Activated T-helper 1 cell treated with anti-CD3 and anti-CD28 coated beads, Interleukin-12 subunit alpha, Interleukin-12 subunit beta, Interleukin-2, Interleukin-4 antibody, amounts not matched to agents 30 ng/mL and 10 ng/mL and 1 ng/mL, durations not matched to agents 14 hours and 24 hours and 36 hours (primary cell): ENCODE measurements around the gene PCDHAC1. TPM values are rescaled to one million over a fixed set of nuclear protein-coding genes. Genes with fewer than 3 reads are reported as not detected.

Experiments
- DNase-seq: peaks from one replicate; pipeline ENCODE4 v3.0.0; 2021; ENCODE audit warnings: low spot score
- H3K27ac Mint-ChIP-seq: one replicate; pipeline ENCODE4 v1.8.0; 2021; ENCODE audit warnings: mild to moderate bottlenecking, mixed read lengths
- H3K27me3 Mint-ChIP-seq: one replicate; pipeline ENCODE4 v1.8.0; 2022; ENCODE audit warnings: mild to moderate bottlenecking, moderate library complexity, mixed read lengths; ENCODE audit not compliant: insufficient read depth
- H3K36me3 Mint-ChIP-seq: one replicate; pipeline ENCODE4 v1.8.0; 2021; ENCODE audit warnings: low read depth, mixed read lengths
- H3K4me1 Mint-ChIP-seq: one replicate; pipeline ENCODE4 v1.8.0; 2021; ENCODE audit warnings: low read depth, mixed read lengths
- H3K4me3 Mint-ChIP-seq: one replicate; pipeline ENCODE4 v1.8.0; 2021; ENCODE audit warnings: mild to moderate bottlenecking, moderate library complexity, mixed read lengths
- H3K9me3 Mint-ChIP-seq: one replicate; pipeline ENCODE4 v1.8.0; 2021; ENCODE audit warnings: mixed read lengths
- intact Hi-C: fragments of 100-400 bp; cut with micrococcal nuclease; formaldehyde crosslinking; loops from one replicate; pipeline ENCODE4 v1.15.1; 2024
- total RNA-seq: library from RNA; stranded (reverse); gene quantifications from 2 replicates; pipeline ENCODE4 v1.2.3, GENCODE V29; 2022

Gene PCDHAC1
- total RNA-seq, 1 donor from 2014 or later, result not detected

- Mint-ChIP-seq H3K27ac (no peak overlapping the region), H3K36me3 (no peaks in the 10 kb centered on the region), H3K4me1 (no peaks in the 10 kb centered on the region), H3K27me3 (no peaks in the 10 kb centered on the region), H3K9me3 (no peaks in the 10 kb centered on the region), H3K4me3 (no peak overlapping the region)
- intact Hi-C loops, result no loop called here
- DNase-seq, result no peak
These were observed 52.9 kb downstream of the PCDHAC1 start for GRCh38 chr5:140978983-140979382.

Other genes starting within 250 kb of the PCDHAC1 start
- gene HARS1, start 234.9 kb upstream of the PCDHAC1 start, total RNA-seq, result 112 and 114 TPM in 2 replicates
- gene HARS2, start 234.8 kb upstream of the PCDHAC1 start, total RNA-seq, result 31.2 and 32.7 TPM in 2 replicates
- 68.0 and 71.2 TPM in 2 replicates for gene ZMAT2, start 225.9 kb upstream of the PCDHAC1 start, total RNA-seq
- not detected in 2 replicates for gene PCDHA1, start 140.2 kb upstream of the PCDHAC1 start, total RNA-seq
- gene PCDHA2, start 131.4 kb upstream of the PCDHAC1 start, total RNA-seq, result not detected in 2 replicates
- gene PCDHA3, start 125.2 kb upstream of the PCDHAC1 start, total RNA-seq, result not detected in 2 replicates
- gene PCDHA4, start 119.2 kb upstream of the PCDHAC1 start, total RNA-seq, result not detected in 2 replicates
- not detected in 2 replicates for gene PCDHA5, start 104.7 kb upstream of the PCDHAC1 start, total RNA-seq
- gene PCDHA6, start 98.3 kb upstream of the PCDHAC1 start, total RNA-seq, result not detected in 2 replicates
- not detected in 2 replicates for gene PCDHA7, start 92.0 kb upstream of the PCDHAC1 start, total RNA-seq
- gene PCDHA8, start 85.1 kb upstream of the PCDHAC1 start, total RNA-seq, result not detected in 2 replicates
- gene PCDHA9, start 77.9 kb upstream of the PCDHAC1 start, total RNA-seq, result not detected in 2 replicates
- gene PCDHA10, start 70.4 kb upstream of the PCDHAC1 start, total RNA-seq, result not detected in 2 replicates
- not detected in 2 replicates for gene PCDHA11, start 57.3 kb upstream of the PCDHAC1 start, total RNA-seq
- gene PCDHA12, start 51.0 kb upstream of the PCDHAC1 start, total RNA-seq, result not detected in 2 replicates
- gene PCDHA13, start 44.2 kb upstream of the PCDHAC1 start, total RNA-seq, result not detected in 2 replicates
- gene PCDHAC2, start 40.2 kb downstream of the PCDHAC1 start, total RNA-seq, result not detected in 2 replicates
- not detected in 2 replicates for gene PCDHB1, start 125.1 kb downstream of the PCDHAC1 start, total RNA-seq
- gene PCDHB2, start 168.3 kb downstream of the PCDHAC1 start, total RNA-seq, result not detected in 2 replicates
- gene PCDHB3, start 174.2 kb downstream of the PCDHAC1 start, total RNA-seq, result not detected in 2 replicates
- gene PCDHB4, start 195.5 kb downstream of the PCDHAC1 start, total RNA-seq, result not detected in 2 replicates
- gene PCDHB5, start 208.9 kb downstream of the PCDHAC1 start, total RNA-seq, result not detected in 2 replicates
- not detected in 2 replicates for gene PCDHB6, start 223.8 kb downstream of the PCDHAC1 start, total RNA-seq
- gene PCDHB7, start 246.3 kb downstream of the PCDHAC1 start, total RNA-seq, result not detected in 2 replicates